ENCODE data around the gene IGFBP4.

DNA sequence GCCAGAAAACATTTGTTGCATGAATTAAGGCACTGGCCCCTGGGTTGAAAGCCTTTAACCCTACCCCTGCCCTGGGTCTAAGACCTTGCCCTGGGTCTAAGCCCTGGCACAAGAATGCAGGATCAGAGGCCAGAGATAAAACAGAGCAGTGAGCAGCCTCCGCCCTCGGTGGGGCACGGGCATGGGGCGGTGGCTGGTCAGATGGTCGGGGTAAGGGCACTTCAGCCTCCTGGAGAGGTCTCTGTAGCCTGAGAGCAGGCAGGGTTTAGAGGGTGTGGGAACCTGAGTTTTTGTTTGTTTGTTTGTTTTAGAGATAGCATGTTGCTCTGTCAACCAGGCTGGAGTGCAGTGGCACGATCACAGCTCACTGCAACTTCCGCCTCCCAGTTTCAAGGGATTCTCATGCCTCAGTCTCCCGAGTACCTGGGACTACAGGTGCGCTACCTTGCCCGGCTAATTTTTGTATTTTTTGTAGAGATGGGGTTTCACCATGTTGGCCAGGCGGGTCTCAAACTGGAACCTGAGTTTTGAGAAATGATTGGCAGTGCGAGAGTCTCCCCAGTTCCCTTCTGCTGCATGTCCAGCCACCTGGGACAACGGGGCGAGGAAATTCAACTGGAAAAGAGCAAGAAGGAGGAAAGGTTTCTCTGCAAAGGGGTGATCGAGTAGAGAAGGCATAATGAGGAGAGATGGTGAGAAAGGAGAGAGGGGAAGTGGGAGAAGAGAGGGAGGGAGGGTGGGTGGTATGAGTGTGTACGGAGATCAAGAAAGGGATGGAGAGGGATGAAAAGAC lies 30.5 kb downstream of the IGFBP4 start:
- TF ChIP-seq, protein P1, sequence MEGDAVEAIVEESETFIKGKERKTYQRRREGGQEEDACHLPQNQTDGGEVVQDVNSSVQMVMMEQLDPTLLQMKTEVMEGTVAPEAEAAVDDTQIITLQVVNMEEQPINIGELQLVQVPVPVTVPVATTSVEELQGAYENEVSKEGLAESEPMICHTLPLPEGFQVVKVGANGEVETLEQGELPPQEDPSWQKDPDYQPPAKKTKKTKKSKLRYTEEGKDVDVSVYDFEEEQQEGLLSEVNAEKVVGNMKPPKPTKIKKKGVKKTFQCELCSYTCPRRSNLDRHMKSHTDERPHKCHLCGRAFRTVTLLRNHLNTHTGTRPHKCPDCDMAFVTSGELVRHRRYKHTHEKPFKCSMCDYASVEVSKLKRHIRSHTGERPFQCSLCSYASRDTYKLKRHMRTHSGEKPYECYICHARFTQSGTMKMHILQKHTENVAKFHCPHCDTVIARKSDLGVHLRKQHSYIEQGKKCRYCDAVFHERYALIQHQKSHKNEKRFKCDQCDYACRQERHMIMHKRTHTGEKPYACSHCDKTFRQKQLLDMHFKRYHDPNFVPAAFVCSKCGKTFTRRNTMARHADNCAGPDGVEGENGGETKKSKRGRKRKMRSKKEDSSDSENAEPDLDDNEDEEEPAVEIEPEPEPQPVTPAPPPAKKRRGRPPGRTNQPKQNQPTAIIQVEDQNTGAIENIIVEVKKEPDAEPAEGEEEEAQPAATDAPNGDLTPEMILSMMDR (conservative IDR thresholded peaks at IDR 0.05 in 1 of 2, IDR thresholded peaks at IDR 0.05 in 1 of 2; ENCODE audit: low read depth in 1 of 2, low read length in 2 of 2) = no peak
- no peak for TF ChIP-seq EZH2 (IDR thresholded peaks at IDR 0.05; ENCODE audit: low read length, missing control alignments)
